Measurements from ENCODE around the gene HSF5.

HSF5 gene

DNA sequence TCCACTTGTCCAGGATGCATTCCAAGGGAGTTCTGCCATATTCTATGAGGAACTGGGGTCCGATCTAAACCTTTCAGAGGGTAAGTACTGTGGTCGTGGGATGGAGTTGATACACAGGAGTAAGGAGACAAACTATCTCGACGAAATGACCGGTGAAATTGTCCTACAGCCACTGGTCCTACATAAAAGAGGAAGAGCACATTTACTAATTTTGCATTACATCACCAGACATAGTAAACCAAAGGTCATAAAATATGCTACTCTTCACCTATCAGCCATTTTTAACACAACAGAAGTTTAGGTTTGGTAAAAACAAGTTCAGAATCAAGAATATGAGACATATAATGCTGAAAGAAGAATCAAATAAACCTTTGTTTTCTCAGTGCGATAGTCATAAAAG is 8.1 kb downstream of the HSF5 start:
- DNase-seq, result no peak

DNA sequence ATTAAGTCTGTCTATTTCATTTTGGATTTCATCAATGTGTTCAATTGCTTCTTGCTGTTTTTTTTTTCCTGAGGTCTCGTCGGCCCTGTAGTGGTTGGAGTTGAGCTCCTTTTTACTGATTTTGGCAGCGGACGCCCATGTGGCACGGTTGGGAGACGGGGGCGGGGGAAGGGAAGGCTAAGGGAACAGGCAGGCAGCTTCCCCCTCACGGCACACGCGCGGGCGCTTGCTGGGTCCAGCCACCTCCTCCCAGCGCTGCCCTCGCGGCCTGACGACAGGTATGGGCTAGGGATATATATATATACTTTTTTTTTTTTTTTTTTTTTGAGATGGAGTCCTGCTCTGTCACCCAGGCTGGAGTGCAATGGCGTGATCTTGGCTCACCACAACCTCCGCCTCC is 11.4 kb downstream of the HSF5 start:
- DNase-seq, result no peak

DNA sequence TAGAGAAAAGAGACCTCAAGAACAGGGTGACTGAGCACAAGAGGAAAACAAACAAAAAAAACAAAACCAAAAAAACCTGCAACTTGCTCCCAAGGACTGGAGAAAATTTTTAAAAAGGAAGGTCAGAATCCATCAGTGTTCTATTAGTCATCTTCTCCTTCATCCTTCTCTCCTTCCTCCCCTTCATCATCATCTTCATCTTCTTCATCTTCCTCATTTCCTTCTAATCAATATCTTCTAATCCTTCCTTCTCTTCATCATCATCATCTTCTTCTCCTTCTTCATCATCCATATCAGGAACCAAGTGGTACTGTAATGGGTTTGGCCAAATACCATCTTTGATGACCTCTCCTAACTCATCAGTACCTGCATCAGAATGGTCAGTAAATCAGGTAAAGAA is 12.2 kb downstream of the HSF5 start:
- no peak for DNase-seq

DNA sequence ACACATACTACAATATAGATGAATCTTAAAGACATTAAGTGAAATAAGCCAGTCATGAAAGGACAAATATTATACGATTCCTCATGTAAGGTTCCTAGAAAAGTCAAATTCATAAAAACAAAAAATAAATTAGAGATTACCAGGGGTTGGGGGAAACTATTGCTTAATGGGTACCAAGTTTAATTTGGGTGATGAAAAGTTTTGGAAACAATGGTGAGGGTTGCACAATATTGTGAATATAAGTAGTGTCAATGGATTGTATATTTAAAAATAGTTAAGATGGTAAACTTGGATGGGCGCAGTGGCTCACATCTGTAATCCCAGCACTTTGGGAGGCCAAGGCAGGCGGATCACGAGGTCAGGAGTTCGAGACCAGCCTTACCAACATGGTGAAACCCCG is 17.9 kb downstream of the HSF5 start:
- DNase-seq, result no peak

DNA sequence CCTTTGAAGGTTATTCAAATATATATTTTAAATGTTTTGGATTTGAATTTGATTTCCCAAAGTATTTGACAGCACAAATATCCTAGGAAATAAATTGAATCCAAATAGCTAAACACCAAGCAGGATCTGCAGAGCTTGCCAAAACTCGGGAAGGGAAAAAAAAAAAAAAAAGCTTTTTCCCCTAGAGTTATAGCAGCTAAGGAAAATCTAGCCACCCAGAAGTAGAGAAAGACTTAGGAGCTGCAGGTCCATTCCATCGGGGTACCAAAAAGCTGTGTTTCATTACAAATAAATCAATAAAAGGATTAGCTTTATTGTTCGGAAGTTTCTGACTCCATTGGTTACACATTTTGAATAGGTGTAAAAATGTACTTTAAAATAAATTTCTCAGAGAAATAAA is 19.3 kb downstream of the HSF5 start:
- no peak for DNase-seq

DNA sequence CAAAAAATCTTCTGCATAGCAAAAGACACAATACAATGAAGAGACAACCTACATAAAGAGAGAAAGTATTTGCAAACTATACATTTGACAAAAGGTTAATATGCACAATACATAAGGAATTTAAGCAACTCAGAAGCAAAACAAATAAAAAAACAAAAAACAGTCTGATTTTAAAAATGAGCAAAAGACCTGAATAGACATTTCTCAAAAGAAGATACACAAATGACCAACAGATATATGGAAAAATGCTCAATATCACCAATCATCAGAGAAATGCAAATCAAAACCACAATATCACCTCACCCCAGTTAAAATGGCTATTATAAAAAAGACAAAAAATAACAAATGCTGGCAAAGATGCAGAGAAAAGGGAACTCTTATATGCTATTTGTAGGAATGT is 32.7 kb downstream of the HSF5 start:
- no peak for DNase-seq

DNA sequence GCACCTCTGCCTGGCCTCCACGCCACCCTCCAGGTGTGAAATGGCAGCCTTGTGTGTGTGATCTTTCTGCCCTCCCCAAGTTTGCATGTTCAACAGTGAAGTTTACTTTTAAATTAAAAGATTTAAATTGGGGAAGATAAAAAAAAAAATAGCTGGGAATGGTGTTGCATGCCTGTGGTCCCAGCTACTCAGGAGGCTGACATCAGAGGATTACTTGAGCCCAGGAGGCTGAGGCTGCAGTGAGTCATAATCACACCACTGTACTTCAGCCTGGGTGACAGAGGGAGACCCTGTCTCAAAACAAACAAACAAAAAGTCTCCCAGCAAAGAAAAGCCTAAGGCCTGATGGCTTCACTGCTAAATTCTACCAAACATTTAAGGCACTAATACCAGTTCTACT is 35.5 kb downstream of the HSF5 start:
- no peak for DNase-seq

DNA sequence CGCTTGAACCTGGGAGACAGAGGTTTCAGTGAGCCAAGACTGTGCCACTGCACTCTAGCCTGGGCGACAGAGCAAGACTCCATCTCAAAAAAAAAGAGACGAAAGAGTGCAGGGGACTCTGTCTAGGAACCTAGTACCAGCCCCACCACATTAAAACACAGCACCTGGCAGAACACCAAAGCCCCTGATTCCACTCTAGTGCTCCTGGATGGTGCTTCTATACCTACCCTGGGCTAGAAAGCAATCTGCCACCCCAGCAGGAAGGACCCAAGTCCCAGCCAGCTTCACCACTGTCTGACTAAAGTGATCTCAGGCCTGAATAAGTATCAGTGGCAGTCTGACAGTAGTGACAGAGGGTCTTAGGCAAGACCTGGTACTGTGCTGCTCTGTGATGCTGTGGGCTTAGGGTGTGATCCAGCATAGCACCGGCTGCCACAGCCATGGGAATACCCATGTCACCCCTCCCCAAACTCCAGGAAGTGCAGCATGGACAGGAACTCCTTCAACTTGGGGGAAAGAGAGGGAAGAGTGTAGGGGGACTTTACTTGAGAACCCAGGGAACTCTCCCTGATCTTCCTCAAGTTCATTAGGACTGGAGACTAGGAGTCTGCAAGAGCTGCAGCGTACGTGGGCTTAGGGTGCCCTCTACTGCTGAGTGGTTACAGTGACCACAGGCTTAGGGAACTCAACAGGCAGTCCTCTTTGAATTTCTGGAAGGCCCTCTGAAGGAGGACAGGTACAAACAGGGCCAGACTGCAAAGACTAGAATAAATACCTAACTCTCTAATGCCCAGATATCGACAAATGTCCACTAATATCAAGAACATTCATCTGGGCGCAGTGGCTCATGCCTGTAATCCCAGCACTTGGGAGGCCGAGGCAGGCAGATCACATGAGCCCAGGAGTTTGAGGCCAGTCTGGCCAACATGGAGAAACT is 40.9 kb downstream of the HSF5 start:
- DNase-seq, result peak; percentile 5 to 29 (median 10)

DNA sequence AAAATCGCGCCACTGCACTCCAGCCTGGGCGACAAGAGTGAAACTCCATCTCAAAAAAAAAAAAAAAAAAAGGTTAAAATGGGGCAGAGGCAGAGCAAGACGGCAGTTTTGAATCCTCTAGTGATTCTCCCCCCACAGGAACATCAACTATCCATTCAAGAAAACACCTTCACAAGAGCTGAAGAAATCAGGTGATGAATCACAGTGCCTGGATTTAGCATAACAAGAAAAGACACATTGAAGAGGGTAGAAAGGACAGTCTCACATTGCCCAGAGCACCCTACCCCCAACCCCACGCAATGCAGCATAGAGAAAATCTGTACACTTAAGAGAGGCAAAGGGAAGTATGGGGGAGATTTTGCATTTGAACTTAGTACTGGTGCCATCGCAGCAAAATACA is 42.1 kb downstream of the HSF5 start:
- DNase-seq, result no peak

DNA sequence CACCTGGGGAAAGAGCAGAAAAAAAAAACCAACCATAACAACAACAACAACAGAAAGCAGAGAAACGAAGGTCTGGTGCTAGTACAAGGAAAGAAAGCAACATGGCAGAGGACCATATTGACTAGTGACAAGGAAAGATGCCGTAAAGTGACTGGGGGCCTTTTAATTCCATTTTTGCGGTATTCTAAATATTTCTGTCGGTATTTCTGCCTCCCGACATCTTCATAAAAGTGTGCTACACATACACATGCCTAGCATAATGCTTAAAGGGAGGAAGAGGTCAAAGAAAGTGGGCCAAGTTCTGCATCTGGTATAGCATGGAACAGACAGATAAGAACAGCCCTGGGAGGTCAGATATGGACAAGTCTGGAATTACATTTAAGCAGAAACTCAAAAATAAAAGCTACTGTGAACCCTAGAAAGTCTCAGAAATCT is 51.4 kb downstream of the HSF5 start:
- no peak for DNase-seq

DNA sequence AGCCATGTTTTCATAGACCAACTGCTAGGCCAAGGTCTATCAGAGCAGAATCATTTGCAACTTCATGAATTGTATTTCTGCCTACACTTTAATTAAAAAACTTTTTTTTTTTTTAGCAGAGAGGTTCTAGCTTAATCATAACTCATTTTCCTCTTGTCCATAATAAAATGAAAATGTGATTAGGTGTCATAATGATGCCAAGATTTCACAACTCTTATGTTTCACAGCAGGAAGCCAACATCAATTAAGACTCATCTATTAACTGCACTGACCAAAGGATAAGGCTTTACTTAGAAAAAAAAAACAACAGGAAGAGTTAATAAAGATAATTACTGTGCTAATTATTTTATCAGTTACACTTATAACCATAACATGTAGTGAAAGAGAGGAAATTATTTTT is 52.0 kb downstream of the HSF5 start:
- DNase-seq, result no peak

DNA sequence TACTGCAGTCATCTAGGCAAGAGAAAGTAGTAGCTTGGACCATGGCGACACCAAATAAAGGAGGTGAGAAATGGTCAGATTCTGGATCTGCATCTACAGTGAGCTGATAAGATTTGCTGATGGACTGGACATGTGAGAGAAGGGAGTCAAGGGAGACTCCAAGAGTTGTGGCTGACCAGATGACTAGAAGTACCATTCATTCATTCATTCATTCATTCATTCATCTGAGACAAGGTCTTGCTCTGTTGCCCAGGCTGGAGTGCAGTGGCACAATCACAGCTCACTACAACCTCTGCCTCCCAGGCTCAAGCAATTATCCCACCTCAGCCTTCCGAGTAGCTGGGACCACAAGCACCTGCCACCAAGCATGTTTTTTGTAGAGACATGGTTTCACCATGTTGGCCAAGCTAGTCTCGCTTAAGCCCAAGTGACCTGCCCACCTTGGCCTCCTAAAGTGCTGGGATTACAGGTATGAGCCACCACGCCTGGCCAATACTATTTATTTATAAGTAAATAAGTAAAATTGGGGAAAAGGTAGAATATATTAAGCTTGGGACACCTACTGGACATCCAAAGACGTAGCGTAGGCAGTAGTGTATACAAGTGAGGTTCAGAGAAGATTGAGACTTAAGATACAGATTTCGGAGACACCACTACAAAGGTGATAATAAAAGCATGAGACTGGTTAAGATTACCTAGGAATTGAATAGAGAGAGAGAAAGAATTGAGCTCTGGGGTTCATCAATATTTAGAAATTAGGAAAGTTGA is 55.2 kb downstream of the HSF5 start:
- DNase-seq, result no peak

DNA sequence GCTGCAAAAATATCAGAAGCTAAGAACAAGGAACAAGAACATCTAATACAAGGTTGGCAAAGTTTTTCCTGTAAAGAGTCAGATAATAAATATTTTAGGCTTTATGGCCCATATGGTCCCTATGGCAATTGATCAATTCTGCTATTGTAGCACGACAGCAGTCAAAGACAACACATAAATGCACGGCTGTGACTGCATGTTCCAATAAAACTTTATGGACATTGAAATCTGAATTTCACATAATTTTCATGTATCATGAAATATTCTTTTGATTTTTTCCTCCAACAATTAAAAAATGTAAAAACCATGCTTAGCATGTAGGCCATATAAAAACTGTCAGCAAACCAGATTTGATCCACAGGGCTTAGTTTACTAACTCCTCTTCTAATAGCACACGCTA is 60.4 kb downstream of the HSF5 start:
- DNase-seq, result no peak

DNA sequence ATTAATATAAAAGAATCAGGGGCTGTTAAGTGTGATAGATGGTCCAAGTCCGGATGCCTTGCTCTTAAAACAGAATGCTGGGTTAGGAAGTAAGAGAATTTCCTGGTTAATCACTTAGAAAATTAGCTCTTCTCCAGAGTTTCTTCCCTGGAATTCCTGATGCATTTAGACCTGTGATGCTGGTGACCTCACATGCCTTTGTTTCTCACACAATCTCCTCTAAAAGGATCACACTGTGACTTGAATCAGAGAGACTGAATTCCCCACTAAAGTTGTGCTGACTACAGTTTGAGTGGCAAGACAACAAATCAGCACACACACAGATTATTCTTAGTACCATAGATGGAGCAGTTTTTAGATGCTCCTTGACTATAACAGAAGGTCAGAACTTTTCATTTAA is 66.5 kb downstream of the HSF5 start:
- no peak for DNase-seq

DNA sequence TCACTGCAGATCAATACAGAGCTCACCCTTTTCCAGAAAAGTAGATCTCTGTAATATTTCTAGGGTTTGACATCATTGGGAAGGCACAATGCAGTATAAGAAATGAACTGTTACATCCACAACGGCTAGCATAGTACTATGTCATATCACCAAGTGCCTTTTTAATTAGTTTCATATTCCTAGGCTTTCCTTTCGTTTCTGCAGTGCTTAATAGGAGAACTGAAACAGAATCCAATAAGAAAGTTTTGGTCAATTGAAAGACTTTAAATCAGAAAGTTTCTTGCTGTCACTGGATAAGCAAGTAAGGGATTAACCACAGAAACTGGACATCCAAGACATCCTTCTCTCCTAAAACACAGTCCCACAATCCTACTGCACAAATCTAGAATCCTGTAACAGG is 67.4 kb downstream of the HSF5 start:
- no peak for DNase-seq

DNA sequence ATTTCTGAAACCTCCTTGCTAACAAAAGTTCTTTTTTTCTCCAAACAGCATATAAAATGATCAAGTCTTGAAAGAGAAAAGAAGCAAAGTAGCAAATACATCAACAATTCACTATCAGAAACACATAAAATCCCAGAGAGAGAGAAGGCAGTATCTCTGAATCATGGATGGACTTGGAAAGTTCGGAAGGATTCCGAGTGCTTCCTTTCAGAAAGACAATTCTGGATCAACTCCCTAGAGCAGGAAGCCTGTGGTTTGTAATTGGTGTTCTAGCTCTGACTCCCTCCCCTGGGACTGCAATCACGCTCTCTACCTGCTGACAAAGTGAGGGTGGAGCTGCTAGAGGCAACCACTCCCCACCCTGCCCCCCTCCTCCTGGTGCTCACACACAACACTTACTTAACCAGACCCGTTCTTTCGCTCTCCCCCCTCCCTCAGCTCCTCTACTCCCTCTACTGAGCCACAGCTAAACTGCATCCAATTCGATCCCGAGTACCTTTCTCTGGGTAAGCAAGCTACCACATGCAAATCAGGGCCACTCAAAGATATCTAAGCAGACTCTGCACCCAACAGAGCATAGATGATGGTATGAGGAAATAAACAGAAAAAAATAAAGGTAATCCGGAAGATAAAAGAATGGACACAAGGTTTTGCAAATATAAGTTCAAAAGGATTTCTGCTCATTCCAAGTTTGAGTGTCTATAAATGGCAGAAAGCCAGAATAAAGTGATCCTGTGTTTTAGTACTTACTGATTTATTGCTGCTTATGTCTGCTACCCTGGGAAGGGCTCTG is 70.7 kb downstream of the HSF5 start, which contains the start of gene RNF43:
Gene RNF43 (minus strand): TSS at position 235 of the 793 bp plus-strand sequence. CDS start 1,957 bp downstream, outside the sequence.
- peak; percentile 33 to 78 (median 56) for DNase-seq

DNA sequence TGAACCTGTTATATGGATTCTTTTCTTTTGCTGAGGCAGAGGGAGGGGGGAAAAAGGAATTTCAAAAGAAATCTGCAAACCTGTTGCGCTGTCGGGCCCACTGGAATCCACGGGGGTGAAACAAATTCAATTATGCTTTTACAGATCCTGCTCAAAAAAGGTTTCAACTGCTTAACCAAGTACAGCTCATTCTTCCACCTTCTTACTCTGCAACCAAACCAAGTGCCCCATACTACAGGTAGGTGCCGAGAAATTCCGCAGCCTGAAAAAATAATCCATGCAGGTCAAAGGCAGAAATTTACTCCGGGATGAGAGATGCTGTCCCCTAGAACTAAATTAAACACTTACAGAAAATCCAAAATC is 71.3 kb downstream of the HSF5 start:
- no peak for DNase-seq

DNA sequence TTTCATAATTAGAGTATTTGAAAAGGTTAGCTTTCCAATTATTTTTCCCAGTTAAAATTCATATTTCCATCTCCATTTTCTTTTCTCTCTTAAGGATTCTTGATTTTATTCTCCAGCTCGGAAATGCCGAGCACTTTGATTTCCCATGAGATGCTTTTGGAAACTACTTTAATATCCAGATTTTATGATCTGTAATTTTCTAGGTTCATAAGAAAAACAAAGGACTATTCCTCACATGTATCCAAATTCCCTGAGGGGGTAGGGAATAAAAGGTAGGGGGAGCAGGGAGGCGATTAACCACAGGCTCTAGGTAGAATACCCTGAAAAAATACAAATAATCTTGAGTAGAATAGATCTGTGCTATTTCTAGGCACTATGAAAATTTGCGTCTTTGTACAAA is 71.8 kb downstream of the HSF5 start:
- DNase-seq, result no peak

DNA sequence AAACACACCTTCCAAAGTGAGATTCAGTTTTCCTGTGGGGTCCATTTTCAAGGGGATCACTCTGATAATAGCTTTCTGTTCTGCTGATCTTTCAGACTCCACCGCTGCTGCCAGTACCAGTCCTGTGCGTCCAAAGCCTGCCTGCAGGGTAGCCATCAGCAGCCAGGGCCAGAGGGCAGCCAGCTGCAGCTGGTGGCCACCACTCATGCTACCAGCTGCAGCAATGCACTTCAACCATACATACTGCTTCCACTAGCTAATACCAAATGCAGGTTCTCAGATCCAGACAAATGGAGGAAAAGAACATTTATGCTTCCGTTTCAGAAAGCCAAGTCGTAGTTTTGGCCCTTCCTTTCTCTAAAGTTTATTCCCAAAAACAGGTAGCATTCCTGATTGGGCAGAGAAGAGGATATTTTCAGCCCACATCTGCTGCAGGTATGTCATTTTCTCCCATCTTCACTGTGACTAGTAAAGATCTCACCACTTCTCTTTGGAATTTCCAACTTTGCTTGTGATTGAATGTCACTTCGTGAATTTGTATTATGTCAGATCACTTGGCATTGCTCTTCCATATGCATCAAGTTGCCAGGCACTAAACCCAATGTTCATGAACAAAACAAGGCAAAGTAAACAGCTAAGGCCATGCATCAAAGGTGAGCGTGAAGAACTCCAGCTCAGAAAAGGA is 72.7 kb downstream of the HSF5 start:
- no peak for DNase-seq

DNA sequence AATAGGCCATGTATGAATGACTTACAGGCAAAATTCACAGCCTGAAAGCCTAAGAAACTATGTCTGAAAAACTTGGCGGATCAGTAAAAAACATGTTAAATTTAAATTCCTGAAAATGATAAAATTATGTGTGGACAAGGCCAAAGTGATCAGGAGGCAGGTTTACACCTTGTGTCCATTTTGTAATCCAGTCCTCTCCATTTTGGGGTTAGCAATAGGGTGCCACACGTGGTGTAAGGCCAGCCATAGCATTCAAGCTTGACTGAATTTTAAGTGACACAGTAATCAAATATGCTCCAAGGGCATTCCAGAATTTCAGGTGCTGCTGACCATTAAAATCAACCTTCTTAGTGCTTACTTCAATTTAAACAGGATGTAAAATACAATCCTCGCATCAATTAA is 73.6 kb downstream of the HSF5 start:
- DNase-seq, result no peak

DNA sequence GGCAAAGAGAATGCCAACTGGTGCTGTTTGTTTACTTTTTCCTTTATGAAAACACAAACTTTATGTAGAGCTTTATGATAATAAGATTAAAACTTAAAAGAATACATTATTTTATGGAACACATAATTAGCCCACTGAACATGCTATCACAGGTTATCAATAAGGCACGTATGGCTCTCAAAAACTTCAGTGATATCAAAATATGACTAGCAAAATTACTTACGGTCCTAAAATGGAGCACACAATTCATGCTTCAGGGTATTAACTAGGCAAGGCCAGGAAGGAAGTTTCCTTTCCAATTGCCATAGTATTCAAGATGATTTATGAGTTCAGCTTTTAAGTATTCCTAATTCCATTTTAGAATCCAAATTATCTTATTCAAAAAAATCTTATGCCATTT is 74.5 kb downstream of the HSF5 start:
- DNase-seq, result no peak

DNA sequence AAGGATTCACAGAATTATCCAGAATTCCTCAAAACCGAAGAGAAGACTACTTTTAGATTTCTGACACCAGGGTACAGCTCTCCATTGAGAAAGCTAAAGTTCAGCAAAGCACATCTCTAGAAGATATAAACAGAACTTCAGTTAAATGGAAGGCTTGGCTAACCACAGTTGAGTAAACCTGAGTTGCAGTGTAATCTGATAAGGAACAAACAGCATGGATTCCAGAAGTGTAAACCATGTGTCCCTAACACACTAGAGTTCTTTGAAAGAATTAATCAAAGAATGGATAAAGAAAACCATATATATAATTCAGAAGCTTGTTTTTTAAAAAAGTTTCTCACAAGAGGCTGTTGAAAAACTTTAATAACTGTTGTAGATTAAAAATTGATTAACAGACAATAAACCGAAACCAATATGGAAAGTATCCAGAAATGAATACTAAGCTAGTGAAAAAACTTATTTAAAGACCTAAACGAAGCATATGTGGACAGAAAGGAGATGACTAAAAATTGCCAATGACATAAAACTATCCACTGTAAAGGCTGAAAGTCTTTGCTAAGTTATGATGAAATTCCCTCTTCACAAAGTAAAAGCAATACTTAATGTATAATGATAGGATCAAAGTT is 75.1 kb downstream of the HSF5 start:
- DNase-seq, result no peak

Data from activated naive CD4-positive, alpha-beta T cell (primary cell).